ENCODE data around the gene PARD3.
"Not testable (repeated sequence)": the region's sequence is repeated elsewhere in the genome, so short reads cannot be mapped to it uniquely, and the experiment has no call there.

Gene PARD3

DNA sequence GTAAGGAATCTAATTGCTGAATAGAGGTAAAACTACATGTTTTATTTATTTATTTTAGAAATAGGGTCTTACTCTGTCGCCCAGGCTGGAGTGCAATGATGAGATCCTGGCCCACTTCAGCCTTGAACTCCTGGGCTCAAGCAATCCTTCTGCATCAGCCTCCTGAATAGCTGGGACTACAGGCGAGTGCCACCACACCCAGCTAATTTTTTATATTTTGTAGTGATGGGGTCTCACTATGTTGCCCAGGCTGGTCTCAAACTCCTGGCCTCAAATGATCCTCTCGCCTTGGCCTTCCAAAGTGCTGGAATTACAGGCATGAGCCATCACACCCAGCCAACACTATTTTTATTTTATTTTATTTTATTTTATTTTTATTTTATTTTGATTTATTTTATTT, 170.3 kb downstream of the PARD3 start:
- not testable (repeated sequence) for DNase-seq

- no peak for DNase-seq
Measured at GRCh38 chr10:34644224-34644623, 170.9 kb downstream of the PARD3 start.

DNA sequence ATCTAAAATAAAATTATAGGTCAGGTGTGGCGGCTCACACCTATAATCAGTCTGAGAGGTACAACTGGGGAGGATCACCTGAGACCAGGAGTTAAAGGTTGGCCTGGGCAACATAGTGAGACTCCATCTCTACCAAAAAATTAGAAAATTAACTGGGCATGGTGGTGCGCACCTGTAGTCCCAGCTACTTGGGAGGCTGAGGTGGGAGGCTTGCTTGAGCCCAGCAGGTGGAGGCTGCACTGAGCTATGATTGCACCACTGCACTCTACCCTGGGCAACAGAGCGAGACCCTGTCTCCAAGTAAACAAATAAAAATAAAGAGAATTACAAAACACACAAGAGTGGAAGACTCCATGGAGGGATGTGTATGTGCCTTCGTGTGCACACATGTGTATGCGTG, 171.5 kb downstream of the PARD3 start:
- no peak for DNase-seq

DNA sequence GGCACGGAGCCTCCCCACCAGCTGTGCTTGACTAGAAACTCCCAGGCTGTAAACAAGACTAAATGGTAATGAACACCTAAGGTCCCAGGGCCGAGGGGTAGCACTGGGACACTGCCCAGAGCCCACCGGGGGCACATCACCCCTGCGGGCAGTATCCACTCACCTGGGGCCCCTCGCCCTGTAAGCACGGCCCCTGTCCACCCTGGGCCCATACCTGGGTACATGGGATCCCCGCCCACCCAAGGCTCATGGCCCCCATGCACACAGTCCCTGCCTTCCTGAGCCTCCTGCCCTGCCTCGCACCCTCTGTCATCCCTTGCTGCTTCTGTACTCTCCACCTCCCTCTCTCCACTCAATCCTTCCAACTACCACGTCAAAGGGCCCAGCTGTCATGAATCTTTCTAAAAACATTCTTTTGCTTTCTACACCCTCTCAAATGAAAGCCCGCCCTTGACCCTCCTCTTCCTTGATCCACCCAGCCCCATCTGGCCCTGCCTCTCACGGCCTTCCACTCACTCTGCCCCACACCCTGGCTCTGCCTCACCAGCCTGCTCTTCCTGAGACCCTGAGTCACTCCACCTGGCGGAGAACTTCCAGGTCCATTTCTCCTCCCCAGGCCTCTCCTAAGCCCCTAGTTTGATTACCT, 173.1 kb downstream of the PARD3 start:
- no peak for DNase-seq

DNA sequence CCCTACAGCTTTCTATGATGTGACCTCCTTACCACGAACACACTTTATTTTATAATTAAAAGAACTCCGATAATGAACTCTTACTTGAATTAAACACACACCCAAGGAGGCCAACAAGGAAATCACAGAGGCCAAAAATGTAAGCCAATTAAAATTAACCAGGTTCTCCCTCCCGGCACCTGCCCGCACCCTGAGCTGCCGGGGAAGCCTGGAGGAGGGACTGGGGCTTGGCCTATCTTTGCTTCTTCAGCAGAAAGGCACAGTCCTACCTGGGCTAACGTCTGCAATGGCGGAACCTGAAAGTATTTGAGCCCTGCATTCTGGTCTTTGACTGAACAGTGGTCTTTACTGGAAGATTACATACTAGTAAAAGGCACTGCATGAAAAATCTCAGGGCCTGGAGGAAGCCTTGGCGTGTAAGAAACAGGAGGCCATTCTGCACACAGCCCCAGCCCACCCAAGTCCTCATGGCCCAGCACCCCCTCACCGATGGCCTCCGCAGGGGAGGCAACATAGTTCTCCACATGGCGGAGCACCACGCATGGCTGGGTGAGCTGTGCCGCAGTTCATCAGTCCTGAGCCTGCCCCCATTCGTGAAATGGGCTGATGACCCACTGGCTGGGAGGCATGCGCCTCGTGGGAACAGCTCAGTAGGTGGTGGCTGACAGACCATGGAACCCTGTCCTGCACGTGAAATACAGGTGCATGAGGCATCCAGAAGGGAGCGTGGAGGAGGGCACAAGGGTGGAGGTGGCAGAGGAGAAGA, 173.8 kb downstream of the PARD3 start:
- DNase-seq, result no peak

- DNase-seq, result peak; percentile 61
Measured at GRCh38 chr10:34638406-34639054, 176.6 kb downstream of the PARD3 start.

- peak; percentile 15 for DNase-seq
Measured at GRCh38 chr10:34637418-34637911, 177.6 kb downstream of the PARD3 start.

DNA sequence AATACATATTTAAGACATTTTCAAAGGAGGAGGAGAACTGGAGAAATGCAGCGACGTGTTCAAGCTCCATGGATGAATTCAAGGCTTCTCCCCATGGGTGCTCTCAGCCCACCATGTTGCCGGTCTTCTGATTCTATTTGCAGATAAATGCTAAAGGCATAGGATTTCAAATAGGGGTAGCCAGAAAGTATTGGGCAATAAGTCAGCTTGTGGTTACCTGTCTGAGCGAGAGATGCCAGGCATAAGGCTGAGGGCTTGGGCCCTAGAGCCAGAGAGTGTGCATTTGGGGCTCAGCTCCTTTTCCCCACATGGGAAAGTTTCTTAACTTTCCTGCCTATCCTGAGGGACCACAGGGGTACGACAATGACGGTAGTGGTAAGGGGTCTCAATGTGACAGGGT, 180.0 kb downstream of the PARD3 start:
- no peak for DNase-seq

DNA sequence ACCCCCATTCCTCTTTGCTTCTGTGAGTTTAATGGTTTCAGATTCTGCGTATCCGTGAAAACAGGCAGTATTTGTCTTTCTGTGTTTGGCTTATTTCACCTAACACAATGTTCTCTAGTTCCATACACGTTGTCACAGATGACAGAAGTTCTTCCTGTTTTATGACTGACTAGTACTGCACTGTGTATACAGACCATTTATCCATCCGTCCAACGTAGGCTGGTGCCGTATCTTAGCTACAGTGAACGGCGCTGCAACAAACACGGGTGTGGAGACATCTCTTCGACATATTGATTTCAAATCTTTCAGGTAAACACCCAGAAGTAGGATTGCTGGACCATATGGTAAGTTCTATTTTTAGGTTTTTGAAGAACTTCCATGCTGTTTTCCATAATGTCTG, 181.7 kb downstream of the PARD3 start:
- no peak for DNase-seq

GRCh38 chr10:34629084-34629483, 186.0 kb downstream of the PARD3 start:
- DNase-seq, result no peak

DNA sequence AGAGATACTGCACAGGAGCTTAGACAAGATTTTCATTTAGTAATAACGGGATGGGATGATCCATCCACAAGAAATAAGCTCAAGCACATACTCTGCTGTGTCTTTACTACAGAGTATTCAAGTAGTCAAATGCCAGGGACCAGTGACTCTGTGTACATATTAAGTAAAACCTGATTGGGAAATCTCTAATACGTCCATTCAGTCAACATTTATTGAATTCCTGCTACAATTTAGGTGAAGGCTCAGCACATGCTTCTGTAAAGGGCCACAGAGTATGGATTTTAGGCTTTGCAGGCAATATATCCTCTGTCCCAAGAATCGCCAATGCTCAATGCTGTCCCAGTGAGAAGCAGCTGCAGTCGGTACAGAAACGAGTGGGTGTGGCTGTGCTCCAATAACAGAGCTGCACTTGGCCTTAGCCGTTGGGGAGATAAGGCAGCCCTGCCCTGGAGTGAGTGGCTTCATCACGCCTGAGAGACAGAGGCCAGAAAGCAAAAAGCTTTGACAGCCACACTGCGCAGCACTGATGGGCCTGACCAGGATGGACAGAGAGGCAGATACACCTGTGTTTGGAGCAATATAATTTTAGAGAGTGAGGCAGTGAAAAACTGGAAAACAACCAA, 186.8 kb downstream of the PARD3 start:
- DNase-seq, result no peak

DNA sequence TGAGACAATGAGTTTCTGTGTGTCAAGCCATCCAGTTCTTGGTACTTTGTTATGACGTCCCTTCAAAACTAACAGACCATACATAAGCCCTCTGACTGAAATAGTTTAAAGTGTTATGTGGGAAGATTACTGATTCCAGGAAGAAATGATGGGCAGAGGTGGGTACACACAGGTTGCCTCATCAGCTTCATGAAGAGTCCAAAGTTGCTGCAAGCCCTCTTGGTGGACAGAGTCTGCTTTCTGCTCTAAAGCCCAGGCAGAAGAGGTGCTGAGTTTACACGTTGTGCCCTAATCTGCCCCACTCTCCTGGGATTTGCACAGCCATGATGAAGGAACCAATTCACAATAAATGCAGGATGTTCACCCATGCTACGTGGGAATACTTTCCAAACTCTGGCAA, 187.4 kb downstream of the PARD3 start:
- DNase-seq, result no peak

- DNase-seq, result no peak
Measured at GRCh38 chr10:34627331-34627730, 187.8 kb downstream of the PARD3 start.

DNA sequence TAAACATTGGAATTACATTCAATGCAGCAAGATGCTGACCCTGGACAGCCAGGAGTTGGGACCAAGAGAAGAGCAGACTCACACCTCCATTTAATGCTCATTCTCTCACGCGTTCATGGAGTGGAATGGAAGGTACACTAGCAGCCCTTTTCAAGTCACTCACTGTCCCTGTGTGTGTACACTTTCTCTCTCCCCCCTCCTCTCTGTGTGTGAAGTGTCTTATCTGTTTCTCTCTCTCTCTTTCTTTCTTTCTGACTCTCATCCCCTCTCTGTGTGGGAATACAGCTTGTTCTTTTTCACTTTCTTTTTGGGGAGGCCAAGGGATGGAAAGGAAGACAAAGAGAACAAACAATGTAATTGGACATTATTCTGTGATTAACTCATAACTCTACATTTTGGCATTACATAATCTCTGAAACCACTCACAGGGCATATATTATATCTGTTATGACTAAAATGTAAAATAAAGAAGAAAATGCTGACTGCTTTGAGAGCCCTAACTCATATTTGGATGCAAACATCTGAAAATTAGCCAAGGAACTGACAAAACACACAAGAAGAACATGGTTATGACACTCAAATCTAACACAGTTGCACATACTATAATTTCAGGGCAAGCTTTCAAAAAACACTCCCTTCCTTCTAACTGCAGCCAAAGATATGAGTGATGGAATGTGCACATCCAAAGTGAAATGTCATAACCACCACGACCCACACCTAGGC, 188.8 kb downstream of the PARD3 start:
- no peak for DNase-seq

- no peak for DNase-seq
Measured at GRCh38 chr10:34624323-34625153, 190.6 kb downstream of the PARD3 start.

GRCh38 chr10:34622945-34623344, 192.2 kb downstream of the PARD3 start:
- no peak for DNase-seq

DNA sequence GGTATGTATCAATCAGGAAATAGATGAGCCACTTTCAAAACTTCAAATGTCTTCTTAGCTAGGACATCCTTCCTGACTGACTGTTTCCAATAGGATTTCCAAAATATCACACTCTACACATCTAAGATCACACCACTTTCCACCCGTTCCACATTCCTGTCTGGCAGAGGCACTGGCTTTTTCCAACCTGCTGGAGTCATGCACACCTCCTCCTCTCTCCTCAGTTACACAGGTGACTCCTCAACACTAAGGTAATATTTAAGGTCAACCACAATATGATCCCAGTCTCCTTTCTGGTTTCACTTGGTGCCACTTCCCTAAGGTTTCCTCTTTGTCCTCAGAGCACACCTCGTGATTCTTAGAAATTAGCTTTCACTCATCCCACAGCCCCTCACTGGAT, 196.5 kb downstream of the PARD3 start:
- DNase-seq, result no peak

DNA sequence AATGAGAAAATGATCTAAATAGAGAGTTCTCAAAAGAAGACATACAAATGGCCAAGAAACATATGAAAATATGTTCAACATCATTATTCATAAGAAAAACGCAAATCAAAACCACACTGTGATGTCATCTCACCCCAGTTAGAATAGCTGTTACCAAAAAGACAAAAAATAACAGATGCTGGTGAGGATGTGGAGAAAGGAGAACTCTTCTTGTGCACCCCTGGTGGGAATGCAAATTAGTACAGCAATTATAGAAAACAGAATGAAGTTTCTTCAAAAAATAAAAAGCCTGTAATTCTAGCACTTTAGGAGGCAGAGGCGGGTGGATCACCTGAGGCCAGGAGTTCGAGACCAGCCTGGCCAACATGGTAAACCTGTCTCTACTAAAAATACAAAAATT, 199.3 kb downstream of the PARD3 start:
- DNase-seq, result no peak

- DNase-seq, result no peak
Measured at GRCh38 chr10:34613491-34613890, 201.6 kb downstream of the PARD3 start.

DNA sequence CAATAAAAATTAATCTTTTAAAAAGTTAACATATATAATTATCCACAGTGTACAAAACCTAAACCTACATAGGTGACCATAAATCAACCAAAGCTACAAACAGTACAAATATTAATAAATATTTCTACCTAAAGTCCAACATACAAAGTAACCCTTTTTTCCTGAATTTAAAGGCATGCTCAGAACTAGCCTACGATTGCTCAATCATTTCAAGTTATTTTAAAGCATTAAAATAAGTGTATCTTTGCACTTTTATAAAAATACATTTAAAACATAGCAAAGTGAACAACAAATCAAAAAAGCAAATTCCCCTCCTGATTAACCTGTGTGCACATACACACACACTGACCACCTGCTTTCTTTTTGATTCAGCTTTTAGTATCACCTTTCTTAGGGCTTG, 202.2 kb downstream of the PARD3 start:
- no peak for DNase-seq

DNA sequence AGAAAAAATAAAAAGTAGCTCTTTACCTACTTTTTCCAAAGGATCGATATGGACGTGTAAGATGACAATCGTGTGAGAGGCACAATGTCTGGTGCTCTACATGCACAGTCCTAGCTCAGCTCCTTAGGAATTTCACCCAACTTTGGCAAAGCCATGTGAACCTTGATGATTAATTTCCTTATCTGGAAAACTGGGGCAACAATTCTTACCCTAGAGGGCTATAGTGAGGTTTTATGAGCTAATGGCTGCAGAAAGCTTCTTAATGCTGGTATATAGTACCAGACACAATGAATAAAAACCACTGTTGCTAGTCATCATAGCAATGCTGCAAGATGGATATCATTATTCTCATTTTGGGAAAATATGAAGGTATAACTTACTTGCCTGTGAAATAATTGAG, 202.7 kb downstream of the PARD3 start:
- no peak for DNase-seq

All from NCI-H1694 treated with DMSO at 0.1 percent for 48 hours (cell line).